ENCODE measurements around the gene SH3PXD2A.
A peak's percentile ranks its signal among the peaks of the same experiment; 100 is the strongest.

Gene SH3PXD2A

GRCh38 chr10:103695584-103696005 lies 159.8 kb downstream of the SH3PXD2A start:
- no peak for DNase-seq

GRCh38 chr10:103693812-103694205 lies 161.6 kb downstream of the SH3PXD2A start:
- no peak for DNase-seq

GRCh38 chr10:103692952-103693811 lies 162.2 kb downstream of the SH3PXD2A start:
- peak; percentile 43 for DNase-seq

- no peak for DNase-seq
Observed at GRCh38 chr10:103692436-103692951, 162.9 kb downstream of the SH3PXD2A start.

GRCh38 chr10:103691723-103692435 lies 163.5 kb downstream of the SH3PXD2A start:
- no peak for DNase-seq

GRCh38 chr10:103691267-103691666 lies 164.1 kb downstream of the SH3PXD2A start:
- no peak for DNase-seq

GRCh38 chr10:103690281-103690680 lies 165.1 kb downstream of the SH3PXD2A start:
- no peak for DNase-seq

GRCh38 chr10:103688491-103688890 lies 166.9 kb downstream of the SH3PXD2A start:
- no peak for DNase-seq

GRCh38 chr10:103687718-103688117 lies 167.7 kb downstream of the SH3PXD2A start:
- DNase-seq = no peak

GRCh38 chr10:103687172-103687571 lies 168.2 kb downstream of the SH3PXD2A start:
- DNase-seq = no peak

- DNase-seq = peak; percentile 76
Observed at GRCh38 chr10:103685880-103686669, 169.3 kb downstream of the SH3PXD2A start.

- DNase-seq = peak; percentile 12
Observed at GRCh38 chr10:103683851-103684250, 171.5 kb downstream of the SH3PXD2A start.

GRCh38 chr10:103682631-103683030 lies 172.7 kb downstream of the SH3PXD2A start:
- DNase-seq = no peak

GRCh38 chr10:103681617-103682399 lies 173.6 kb downstream of the SH3PXD2A start:
- DNase-seq = no peak

GRCh38 chr10:103680869-103681236 lies 174.5 kb downstream of the SH3PXD2A start:
- no peak for DNase-seq

- DNase-seq = no peak
Observed at GRCh38 chr10:103679096-103679790, 176.1 kb downstream of the SH3PXD2A start.

GRCh38 chr10:103678178-103678526 lies 177.2 kb downstream of the SH3PXD2A start:
- DNase-seq = no peak

- DNase-seq = no peak
Observed at GRCh38 chr10:103677486-103678177, 177.7 kb downstream of the SH3PXD2A start.

GRCh38 chr10:103676851-103677417 lies 178.4 kb downstream of the SH3PXD2A start:
- DNase-seq = no peak

GRCh38 chr10:103676058-103676785 lies 179.2 kb downstream of the SH3PXD2A start:
- no peak for DNase-seq
